Omental fat pad (tissue), 4 donors: ENCODE measurements around the gene SPTBN4. TPM values are rescaled to one million over a fixed set of nuclear protein-coding genes. Genes with fewer than 3 reads are reported as not detected.
A peak's percentile ranks its signal among the peaks of the same experiment; 100 is the strongest.

ENCODE experiments used
- ATAC-seq: fragments of 150-250 bp; one replicate; pipeline ENCODE4 v1.9.1; 2016; ENCODE audit warnings: mild to moderate bottlenecking, moderate library complexity; ENCODE audit not compliant: low FRiP score
- DNase-seq: peaks from one replicate; pipeline ENCODE4 v3.0.0-alpha.2; 2019; ENCODE audit warnings: low spot score
- CTCF ChIP-seq, 3 donors: fragments of 450-650 bp; IDR thresholded peaks; one replicate each; pipeline ENCODE4 v1.5.1; 2016 to 2017; ENCODE audit warnings: antibody characterized with exemption in 3 of 3, mild to moderate bottlenecking in 3 of 3, moderate library complexity in 2 of 3
- total RNA-seq, 4 donors: library from RNA; depleted of rRNA; stranded (reverse); fragments of >200 nt; gene quantifications; one replicate each; pipeline ENCODE4 v1.1.0, GENCODE V29; 2016

The SPTBN4 gene
- total RNA-seq, 4 donors from 2014 or later: 1.4 to 3.2 (median 3.0) TPM

GRCh38 chr19:40603071-40603388 is 136.2 kb downstream of the SPTBN4 start:
- ATAC-seq (no peak), DNase-seq (no peak)
- no peak for TF ChIP-seq CTCF (IDR thresholded peaks at IDR 0.05)

- ATAC-seq: peak; percentile 71
Observed at GRCh38 chr19:40603389-40604170, 136.8 kb downstream of the SPTBN4 start.

GRCh38 chr19:40604171-40604646 is 137.4 kb downstream of the SPTBN4 start:
- TF ChIP-seq CTCF (IDR thresholded peaks at IDR 0.05): no peak
- ATAC-seq (no peak), DNase-seq (no peak)

More at GRCh38 chr19:40603389-40604170, 136.8 kb downstream of the SPTBN4 start:
- TF ChIP-seq CTCF (IDR thresholded peaks at IDR 0.05): no peak
- DNase-seq: peak; percentile 84

DNA sequence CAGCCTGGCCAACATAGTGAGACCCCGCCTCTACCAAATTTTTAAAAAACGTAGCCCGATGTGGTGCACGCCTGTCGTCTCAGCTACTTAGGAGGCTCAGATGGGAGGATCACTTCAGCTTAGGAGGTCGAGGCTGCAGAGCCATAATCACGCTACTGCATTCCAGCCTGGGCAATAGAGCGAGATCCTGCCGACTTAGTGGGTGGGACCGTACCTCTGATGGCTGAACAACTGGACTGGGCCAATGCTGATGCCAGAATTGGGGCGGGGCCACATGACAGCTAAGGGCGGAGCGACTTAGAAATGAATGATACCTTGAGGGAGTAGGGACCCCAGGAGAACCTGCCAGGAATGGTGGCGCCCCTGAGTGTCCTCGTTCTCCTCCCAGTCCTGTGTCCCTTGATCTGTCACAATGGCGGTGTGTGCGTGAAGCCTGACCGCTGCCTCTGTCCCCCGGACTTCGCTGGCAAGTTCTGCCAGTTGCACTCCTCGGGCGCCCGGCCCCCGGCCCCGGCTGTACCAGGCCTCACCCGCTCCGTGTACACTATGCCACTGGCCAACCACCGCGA is 137.9 kb downstream of the SPTBN4 start:
- DNase-seq (no peak), ATAC-seq (no peak)
- no peak for TF ChIP-seq CTCF (IDR thresholded peaks at IDR 0.05)

GRCh38 chr19:40605216-40605971 is 138.6 kb downstream of the SPTBN4 start:
- DNase-seq (no peak), ATAC-seq (peak; percentile 36)
- TF ChIP-seq CTCF (IDR thresholded peaks at IDR 0.05): no peak

GRCh38 chr19:40607311-40608239 is 140.8 kb downstream of the SPTBN4 start:
- no peak for ATAC-seq
- no peak for DNase-seq

More at GRCh38 chr19:40607311-40608239, 140.8 kb downstream of the SPTBN4 start:
- TF ChIP-seq CTCF (IDR thresholded peaks at IDR 0.05): no peak
